HG03520 (cell line): ENCODE results near the gene HMCES.
"Not testable (repeated sequence)": the region's sequence is repeated elsewhere in the genome, so short reads cannot be mapped to it uniquely, and the experiment has no call there.

Experiments
- ATAC-seq: cut with Tn5 transposase; IDR thresholded peaks from one replicate; pipeline ENCODE4 v1.9.1; 2021; ENCODE audit warnings: mild to moderate bottlenecking, moderate library complexity; ENCODE audit not compliant: unreplicated experiment

HMCES gene

GRCh38 chr3:129320261-129320660 is 41.6 kb downstream of the HMCES start:
- no peak for ATAC-seq

GRCh38 chr3:129320825-129321487 is 42.3 kb downstream of the HMCES start:
- ATAC-seq = no peak

GRCh38 chr3:129321887-129322286 is 43.2 kb downstream of the HMCES start:
- ATAC-seq = no peak

GRCh38 chr3:129323651-129324294 is 45.1 kb downstream of the HMCES start:
- ATAC-seq = no peak

GRCh38 chr3:129324855-129325254 is 46.2 kb downstream of the HMCES start:
- ATAC-seq = no peak

GRCh38 chr3:129325383-129325782 is 46.7 kb downstream of the HMCES start:
- no peak for ATAC-seq

GRCh38 chr3:129326138-129326537 is 47.5 kb downstream of the HMCES start:
- no peak for ATAC-seq

- no peak for ATAC-seq
Observed at GRCh38 chr3:129326595-129326994, 47.9 kb downstream of the HMCES start.

- ATAC-seq = no peak
Observed at GRCh38 chr3:129327510-129327909, 48.8 kb downstream of the HMCES start.

GRCh38 chr3:129329858-129330257 is 51.2 kb downstream of the HMCES start:
- ATAC-seq = no peak

- ATAC-seq = no peak
Observed at GRCh38 chr3:129330409-129330808, 51.7 kb downstream of the HMCES start.

GRCh38 chr3:129333891-129334290 is 55.2 kb downstream of the HMCES start:
- no peak for ATAC-seq

GRCh38 chr3:129336093-129336706 is 57.5 kb downstream of the HMCES start:
- no peak for ATAC-seq

GRCh38 chr3:129337719-129338118 is 59.0 kb downstream of the HMCES start:
- ATAC-seq = not testable (repeated sequence)

- not testable (repeated sequence) for ATAC-seq
Observed at GRCh38 chr3:129339186-129339585, 60.5 kb downstream of the HMCES start.

GRCh38 chr3:129339833-129340232 is 61.2 kb downstream of the HMCES start:
- ATAC-seq = not testable (repeated sequence)

- ATAC-seq = no peak
Observed at GRCh38 chr3:129341331-129342141, 62.9 kb downstream of the HMCES start.

GRCh38 chr3:129343643-129344360 is 65.1 kb downstream of the HMCES start:
- no peak for ATAC-seq

- no peak for ATAC-seq
Observed at GRCh38 chr3:129344540-129345220, 66.0 kb downstream of the HMCES start.

- ATAC-seq = no peak
Observed at GRCh38 chr3:129345281-129345680, 66.6 kb downstream of the HMCES start.
